Non-pigmented ciliary epithelial cell (primary cell): ENCODE results near the gene NHEJ1.

Source experiments
- DNase-seq: peaks from one replicate; pipeline ENCODE4 v3.0.0-alpha.2; 2010; ENCODE audit warnings: low read depth

Gene NHEJ1

DNA sequence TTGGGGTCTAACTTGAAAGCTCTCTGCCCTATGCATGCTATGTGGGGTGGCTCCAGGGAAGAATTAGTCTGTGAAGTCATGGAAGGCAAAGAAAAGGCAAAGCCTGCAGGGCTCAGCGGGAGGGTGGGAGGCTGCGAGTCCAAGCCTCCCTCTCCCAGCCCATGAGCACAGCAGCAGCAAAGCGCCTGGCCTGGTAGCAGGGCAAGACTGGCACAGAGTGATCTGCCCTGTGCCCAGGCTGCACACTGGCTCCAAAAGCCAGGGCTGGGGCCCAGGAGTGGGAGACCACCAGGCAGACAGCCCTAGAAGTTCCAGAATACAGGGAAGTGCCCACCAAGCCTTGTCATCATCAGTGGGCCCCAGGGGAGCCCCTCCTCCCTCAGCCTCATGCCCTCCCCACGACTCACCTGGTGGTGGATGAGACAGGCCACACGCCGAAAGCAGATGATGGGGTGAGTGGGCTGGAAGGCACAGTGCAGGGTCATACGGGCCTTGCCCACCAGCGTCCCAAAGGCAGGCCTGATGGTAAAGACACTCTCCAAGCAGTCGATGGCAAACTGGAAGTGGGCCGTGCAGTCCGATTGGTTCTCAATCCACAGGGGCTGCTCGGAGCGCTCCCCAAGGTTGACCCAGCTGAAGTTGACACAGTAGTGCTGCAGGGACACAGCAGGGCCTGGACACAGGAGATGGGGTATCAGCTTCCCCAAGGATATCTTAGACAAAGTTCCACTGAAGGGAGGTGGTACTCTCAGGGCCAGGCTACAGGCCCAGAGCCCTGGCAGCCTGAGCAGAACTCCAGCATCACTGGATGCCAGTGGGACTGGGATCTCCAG, 131.4 kb downstream of the NHEJ1 start:
- no peak for DNase-seq

DNA sequence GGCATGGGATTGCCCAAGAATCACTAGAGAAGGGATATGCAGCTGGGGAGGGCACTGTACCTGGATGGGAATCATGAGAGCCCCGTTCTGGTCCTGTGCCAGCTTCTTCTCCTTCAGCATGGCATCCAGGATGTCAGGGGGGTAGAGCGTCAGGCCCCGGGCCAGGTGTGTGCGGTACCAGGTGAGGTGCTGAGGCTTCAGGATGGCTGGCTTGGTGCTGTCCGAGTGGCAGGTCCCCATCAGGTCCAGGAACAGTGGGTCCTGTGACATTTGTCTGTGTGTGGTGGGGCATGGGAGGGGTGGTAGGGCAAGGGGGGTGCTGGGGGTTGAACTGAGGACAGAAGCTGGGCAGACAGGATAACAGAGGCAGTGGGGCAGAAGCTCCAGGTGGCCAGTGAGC, 132.5 kb downstream of the NHEJ1 start:
- DNase-seq = no peak

DNA sequence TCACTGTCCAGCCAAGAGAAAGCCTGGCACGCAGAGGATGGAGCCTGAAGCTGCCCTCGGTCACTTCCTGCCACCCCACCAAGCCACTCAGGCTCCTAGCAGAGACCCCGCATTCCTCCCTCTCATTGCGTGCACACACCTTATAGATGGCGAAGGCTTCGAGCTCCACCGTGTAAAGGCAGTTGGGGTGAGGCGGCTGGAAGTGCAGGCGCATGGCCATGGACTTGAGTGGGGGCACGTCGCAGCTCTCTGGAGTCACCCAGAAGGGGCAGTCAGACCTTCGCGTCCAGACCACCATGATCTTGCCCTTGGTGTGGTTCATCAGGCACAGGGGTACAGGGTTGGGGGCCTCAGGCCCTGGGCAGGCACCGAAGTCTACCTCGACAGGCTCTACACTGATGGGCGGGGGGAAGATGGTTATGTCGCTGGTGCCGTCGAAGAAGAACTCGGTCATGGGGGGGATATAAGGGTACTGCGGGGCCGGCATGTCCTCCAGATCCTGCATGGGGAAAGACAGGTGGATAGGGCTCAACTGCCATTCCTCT, 133.0 kb downstream of the NHEJ1 start:
- no peak for DNase-seq

DNA sequence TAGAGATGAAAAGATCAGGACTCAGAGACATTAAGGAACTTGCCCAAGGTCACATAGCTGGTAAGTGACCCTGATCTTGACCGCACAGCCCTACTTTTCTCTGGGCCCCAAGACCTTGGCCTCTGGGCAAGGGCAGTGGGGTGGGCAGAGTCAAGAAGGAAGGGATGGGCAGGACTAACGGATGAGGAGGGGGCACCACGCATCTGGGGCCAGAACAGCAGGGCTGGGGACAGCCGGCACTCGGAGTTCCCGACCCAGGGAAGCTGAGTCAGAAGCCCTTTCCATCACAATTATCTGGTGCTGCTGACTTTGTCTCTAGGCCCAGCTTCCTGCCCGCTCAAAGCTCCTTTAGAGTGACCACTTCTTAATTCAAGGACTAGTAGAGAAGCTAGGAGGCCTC, 133.7 kb downstream of the NHEJ1 start:
- no peak for DNase-seq

DNA sequence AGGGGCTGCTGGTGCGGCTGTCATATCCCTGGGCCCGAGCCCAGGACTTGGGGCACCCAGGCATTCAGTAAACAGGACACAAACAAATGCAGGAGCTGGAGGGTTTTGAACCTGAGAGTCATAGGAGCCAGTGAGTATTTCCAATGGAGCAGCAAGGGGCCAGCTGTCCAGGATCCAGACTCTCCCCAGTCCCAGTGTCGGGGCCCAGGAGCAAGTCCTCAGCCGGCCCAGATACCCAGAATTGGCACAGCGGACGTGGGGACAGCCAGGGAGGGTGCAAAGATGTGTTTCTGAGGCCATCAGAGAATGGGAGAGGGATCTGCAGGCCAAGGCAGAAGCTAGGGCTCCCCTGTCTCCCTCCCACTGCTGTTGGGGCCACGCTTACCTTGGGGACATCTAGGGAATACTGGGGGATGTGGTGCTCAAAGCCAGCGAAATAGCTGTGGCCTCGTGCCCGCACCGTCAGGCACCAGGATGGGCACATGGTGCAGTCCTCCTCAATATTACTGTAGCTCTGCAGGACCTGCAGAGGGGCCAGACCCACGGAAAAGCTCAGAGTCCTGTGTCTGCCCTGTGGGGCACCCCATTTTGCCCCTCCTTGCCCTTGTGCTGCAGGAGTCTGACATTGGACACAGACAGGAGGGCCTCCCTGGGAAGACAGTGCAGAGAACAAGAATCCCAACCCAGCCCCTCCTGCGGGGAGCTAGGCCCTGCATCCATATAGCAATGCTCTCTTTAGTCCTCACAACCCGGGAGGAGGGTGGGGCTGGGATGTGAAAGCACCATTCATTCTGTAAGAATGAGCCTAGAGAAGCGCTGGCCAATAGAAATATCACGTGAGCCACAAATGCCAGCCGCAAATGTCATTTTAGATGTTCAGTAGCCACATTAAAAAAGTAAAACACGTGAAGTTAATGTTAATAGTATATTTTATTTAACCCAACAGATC, 134.7 kb downstream of the NHEJ1 start:
- no peak for DNase-seq
